ENCODE data around the gene ZNF723.
"Not testable (repeated sequence)": the region's sequence is repeated elsewhere in the genome, so short reads cannot be mapped to it uniquely, and the experiment has no call there.

Gene ZNF723

DNA sequence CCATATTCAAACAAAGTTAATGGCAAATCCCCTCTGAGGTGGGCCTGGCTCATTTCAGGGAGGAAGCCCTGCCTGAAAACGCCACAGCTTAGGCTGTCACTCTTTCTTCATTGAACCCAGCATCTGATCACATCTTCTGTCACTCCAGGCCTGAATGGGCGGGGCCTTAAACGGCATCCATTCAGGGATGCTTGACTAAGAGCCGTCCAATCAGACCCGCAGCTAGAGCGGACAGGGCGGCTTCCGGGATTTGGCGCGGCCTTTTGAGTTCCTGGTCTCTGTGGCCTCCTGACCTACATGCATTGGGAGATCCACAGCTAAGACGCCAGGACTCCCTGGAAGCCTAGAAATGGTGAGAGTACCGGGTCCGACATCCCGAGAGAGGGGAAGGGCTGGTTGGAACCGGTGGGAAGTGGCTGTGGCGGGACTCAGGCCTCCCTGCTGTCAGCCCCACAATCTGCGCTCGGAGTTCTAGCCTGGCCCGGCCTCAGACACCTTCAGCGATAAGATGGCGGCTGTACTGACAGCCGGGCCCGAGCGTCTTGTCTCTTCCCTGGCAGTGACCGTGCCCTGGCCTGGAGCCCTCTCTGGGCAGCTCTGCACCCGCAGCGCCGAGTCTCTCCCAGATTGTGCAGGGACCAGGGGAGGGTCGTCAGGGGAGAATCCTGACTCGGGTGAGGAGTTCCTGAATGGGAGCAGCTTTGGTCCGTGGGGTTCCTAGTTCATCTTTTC, at the start of gene ZNF723:
Gene ZNF723 (plus strand): TSS at position 261 of the 732 bp plus-strand sequence. CDS start 89 bp downstream, at position 350.
- DNase-seq = no peak

GRCh38 chr19:22783651-22784410, 48.3 kb upstream of the ZNF723 start, which contains the start of gene ZNF99:
Gene ZNF99, minus strand, starts transcription at chr19:22784151. Its CDS starts 135 bp downstream, at chr19:22784016.
- no peak for DNase-seq

GRCh38 chr19:22792863-22793262, 39.2 kb upstream of the ZNF723 start:
- not testable (repeated sequence) for DNase-seq

GRCh38 chr19:22797040-22797439, 35.1 kb upstream of the ZNF723 start:
- DNase-seq = no peak

DNA sequence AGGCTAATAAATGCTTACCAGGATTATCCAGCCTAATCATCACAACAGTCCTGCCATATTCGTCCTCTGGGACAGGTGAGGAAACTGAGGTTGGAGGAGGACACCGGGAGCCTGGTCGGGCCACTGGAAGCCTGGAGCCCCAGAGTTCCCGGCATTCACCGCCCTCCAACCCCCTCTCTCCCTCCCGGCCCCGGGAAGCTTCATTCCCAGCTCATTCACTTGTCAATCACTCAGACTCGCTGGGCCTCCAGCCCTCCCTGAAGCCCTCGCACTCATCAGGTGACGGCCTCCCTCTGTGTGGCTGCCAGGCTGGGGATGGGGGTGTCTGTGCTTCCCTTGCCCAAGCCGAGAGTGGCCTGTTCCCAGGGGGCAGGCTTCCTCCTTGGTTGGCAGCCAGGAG, 25.7 kb upstream of the ZNF723 start:
- DNase-seq = no peak

DNA sequence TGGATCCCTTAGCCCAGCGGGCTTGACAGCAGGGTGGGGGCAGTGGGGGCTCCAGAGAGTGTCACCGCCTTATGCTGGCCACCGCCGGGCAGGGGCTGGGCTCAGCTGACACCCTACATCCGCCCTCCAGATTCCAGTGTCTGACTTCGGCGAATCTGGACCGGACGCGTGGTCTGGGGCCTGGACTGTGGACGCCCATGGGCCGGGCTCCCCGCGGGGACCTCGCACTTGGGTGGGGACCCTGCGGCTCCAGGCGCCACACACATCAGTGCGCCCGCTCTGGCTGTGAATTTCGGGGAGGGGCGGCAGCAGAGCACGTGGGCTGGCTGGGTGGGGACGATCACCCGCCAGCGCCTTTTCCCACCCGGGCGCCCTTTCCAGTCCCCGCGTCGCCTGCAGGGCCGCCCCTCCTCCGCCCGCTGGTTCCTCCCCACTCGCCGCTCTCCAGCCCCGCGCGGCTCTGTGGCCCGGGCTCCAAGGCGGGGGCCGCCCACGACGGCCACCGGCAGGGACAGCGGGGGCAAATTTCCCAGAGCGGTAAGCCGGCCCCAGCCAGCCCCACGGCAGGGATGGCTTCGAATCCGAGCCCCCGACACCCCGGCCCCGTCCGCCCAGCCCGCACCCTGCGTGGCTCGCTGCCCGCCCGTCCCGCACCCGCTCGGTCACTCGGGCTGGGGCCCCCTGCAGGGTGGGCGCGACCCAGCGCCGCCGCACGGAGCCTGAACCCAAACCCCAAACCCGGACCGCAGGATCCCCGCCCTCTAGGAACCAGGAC, 24.8 kb upstream of the ZNF723 start:
- DNase-seq = no peak

- no peak for DNase-seq
Observed at GRCh38 chr19:22814124-22814523, 18.0 kb upstream of the ZNF723 start.

GRCh38 chr19:22831211-22831610, 880 bp upstream of the ZNF723 start:
- DNase-seq = no peak

- DNase-seq = not testable (repeated sequence)
Observed at GRCh38 chr19:22857713-22858320, 25.7 kb downstream of the ZNF723 start.

DNA sequence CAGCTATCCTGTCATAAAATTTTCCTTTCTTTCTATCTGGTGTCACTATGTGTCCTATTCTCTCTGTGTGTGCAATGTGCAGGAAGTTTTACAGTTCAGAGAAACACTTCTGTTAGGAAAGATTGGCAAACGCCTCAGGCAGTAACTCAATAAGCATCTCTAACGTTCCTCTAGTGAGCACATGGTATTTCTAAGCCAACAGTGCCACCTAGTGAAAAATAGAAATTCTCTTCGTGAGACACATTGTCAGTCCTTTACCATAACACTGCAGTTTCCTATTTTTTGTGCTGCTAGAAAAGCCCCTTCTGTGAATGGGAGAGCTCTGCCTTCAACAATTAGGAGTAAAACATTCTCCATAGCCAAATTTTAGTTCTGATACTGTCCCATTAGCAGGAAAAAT, 50.7 kb downstream of the ZNF723 start:
- DNase-seq = peak; percentile 6

DNA sequence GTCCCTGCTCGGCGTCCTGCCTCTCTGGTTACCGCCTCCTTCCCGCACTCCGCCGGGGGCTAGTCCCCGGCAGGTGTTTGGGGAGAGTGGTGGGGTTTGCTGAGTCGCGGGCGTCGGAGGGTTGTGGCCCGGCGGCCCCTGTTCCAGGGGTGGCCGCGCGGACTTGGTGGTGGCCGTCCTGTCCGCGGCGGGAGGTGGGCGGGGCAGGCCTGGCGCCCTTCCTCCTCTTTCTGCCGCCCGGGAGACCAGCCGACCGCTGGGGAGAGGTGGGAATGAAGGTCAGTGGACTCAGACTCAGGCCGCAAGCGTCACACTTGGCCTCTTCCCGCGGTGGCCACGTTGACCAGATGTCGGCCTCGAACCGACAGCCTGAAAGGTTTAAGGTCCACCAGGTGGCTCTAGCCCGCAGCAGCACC, 61.8 kb downstream of the ZNF723 start:
- DNase-seq = no peak

DNA sequence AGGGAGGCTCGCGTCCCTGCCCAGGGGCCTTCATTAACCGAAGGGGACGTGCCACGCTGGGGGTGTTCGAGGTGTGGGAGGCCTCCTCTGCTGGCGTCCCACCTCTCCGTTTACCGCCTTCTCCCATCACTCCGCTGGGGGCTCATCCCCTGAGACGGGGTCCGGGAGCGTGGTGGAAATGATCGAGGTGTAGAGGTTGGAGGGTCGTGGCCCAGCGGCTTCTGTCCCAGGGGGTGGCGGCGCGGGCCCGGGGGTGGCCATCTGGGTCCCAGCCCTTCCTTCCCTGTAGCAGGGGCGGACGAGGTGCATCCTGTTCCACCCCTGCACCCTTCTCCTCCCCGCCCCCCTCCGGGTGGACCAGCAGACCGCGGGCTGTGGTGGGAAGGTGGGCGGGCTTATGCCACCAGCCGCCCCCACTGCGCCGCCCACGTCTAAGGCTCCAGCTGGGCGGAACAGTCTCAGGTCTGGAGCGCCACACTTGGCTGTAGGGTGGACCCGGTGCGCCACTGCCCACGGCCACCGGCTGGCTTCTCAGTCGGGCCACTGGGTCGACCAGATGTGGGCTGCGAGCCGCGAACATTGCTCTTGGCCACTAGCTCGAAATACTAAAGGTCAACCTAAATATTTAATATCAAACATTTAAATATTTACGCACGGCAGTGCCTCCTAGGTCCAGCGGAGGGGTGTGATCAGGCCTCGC, 69.5 kb downstream of the ZNF723 start:
- DNase-seq = no peak
